Measurements from ENCODE around the gene C3orf62. TPM values are rescaled to one million over a fixed set of nuclear protein-coding genes. Genes with fewer than 3 reads are reported as not detected.
"Not testable (repeated sequence)": the region's sequence is repeated elsewhere in the genome, so short reads cannot be mapped to it uniquely, and the experiment has no call there.

C3orf62 gene
- polyA plus RNA-seq, 5 donors: 10.8 to 13.4 (median 12.4) TPM

GRCh38 chr3:49220985-49221563 is 56.0 kb downstream of the C3orf62 start:
- not testable (repeated sequence) for DNase-seq

DNA sequence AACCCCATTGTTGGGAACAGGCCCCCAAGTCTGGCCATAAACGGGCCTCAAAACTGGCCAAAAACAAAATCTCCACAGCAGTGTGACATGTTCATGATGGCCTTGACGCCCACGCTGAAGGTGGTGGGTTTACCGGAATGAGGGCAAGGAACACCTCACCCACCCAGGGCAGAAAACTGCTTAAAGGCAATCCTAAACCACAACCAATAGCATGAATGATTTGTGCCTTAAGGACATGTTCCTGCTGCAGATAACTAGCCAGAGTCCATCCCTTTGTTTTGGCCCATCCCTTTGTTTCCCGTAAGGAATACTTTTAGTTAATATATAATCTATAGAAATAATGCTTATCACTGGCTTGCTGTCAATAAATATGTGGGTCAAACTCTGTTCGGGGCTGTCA is 57.9 kb downstream of the C3orf62 start:
- no peak for DNase-seq

Other genes with a start within 250 kb of the C3orf62 start
- 100 to 1,000 TPM; 264 to 341 (median 302) TPM for gene IMPDH2, start 247.8 kb downstream of the C3orf62 start, polyA plus RNA-seq (ENCODE audit: insufficient read depth in 1 of 5, insufficient read length in 5 of 5, low replicate concordance in 1 of 5)
- gene QRICH1, start 183.2 kb downstream of the C3orf62 start, polyA plus RNA-seq (ENCODE audit: insufficient read depth in 1 of 5, insufficient read length in 5 of 5, low replicate concordance in 1 of 5): 10 to 100 TPM; 73.2 to 89.8 (median 82.8) TPM
- gene QARS1, start 172.5 kb downstream of the C3orf62 start, polyA plus RNA-seq (ENCODE audit: insufficient read depth in 1 of 5, insufficient read length in 5 of 5, low replicate concordance in 1 of 5): 100 to 1,000 TPM; 269 to 316 (median 279) TPM
- gene USP19, start 156.4 kb downstream of the C3orf62 start, polyA plus RNA-seq (ENCODE audit: insufficient read depth in 1 of 5, insufficient read length in 5 of 5, low replicate concordance in 1 of 5): 10 to 100 TPM; 39.1 to 52.9 (median 49.7) TPM
- gene LAMB2, start 144.2 kb downstream of the C3orf62 start, polyA plus RNA-seq (ENCODE audit: insufficient read depth in 1 of 5, insufficient read length in 5 of 5, low replicate concordance in 1 of 5): 100 to 1,000 TPM; 361 to 468 (median 423) TPM
- gene CCDC71, start 110.9 kb downstream of the C3orf62 start, polyA plus RNA-seq (ENCODE audit: insufficient read depth in 1 of 5, insufficient read length in 5 of 5, low replicate concordance in 1 of 5): 10 to 100 TPM; 18.0 to 25.2 (median 20.1) TPM
- 10 to 100 TPM; 34.7 to 53.4 (median 45.1) TPM for gene KLHDC8B, start 105.6 kb downstream of the C3orf62 start, polyA plus RNA-seq (ENCODE audit: insufficient read depth in 1 of 5, insufficient read length in 5 of 5, low replicate concordance in 1 of 5)
- 10 to 100 TPM; 65.0 to 80.3 (median 72.7) TPM for gene USP4, start 62.8 kb upstream of the C3orf62 start, polyA plus RNA-seq (ENCODE audit: insufficient read depth in 1 of 5, insufficient read length in 5 of 5, low replicate concordance in 1 of 5)
- 100 to 1,000 TPM in 4 of 5 donors, 10 to 100 TPM in 1; 97.4 to 224 (median 122) TPM for gene GPX1, start 81.1 kb upstream of the C3orf62 start, polyA plus RNA-seq (ENCODE audit: insufficient read depth in 1 of 5, insufficient read length in 5 of 5, low replicate concordance in 1 of 5)
- gene RHOA, start 134.7 kb upstream of the C3orf62 start, polyA plus RNA-seq (ENCODE audit: insufficient read depth in 1 of 5, insufficient read length in 5 of 5, low replicate concordance in 1 of 5): 100 to 1,000 TPM; 456 to 543 (median 472) TPM
- gene TCTA, start 135.2 kb upstream of the C3orf62 start, polyA plus RNA-seq (ENCODE audit: insufficient read depth in 1 of 5, insufficient read length in 5 of 5, low replicate concordance in 1 of 5): 10 to 100 TPM; 17.3 to 24.0 (median 20.9) TPM
- gene AMT, start 145.2 kb upstream of the C3orf62 start, polyA plus RNA-seq (ENCODE audit: insufficient read depth in 1 of 5, insufficient read length in 5 of 5, low replicate concordance in 1 of 5): 10 to 100 TPM; 26.3 to 41.7 (median 29.9) TPM
- 10 to 100 TPM; 22.7 to 30.5 (median 24.0) TPM for gene NICN1, start 152.1 kb upstream of the C3orf62 start, polyA plus RNA-seq (ENCODE audit: insufficient read depth in 1 of 5, insufficient read length in 5 of 5, low replicate concordance in 1 of 5)
- gene DAG1, start 193.0 kb upstream of the C3orf62 start, polyA plus RNA-seq (ENCODE audit: insufficient read depth in 1 of 5, insufficient read length in 5 of 5, low replicate concordance in 1 of 5): 10 to 100 TPM; 43.0 to 62.1 (median 50.1) TPM